AG09309 (cell line): ENCODE data around the gene DGKZ.

ENCODE experiments used
- DNase-seq: peaks from one replicate; pipeline ENCODE4 v3.0.0-alpha.2; 2010; ENCODE audit warnings: low read depth
- H3K4me3 ChIP-seq: 2 replicates; pipeline ENCODE4 v1.5.1; 2011; ENCODE audit warnings: mild to moderate bottlenecking, low read depth, low read length, moderate library complexity; ENCODE audit not compliant: control insufficient read depth
- CTCF ChIP-seq: IDR thresholded peaks from 2 replicates; pipeline ENCODE4 v1.5.1; 2011; ENCODE audit warnings: mild to moderate bottlenecking, low read depth, low read length, inconsistent platforms; ENCODE audit not compliant: insufficient read depth, control insufficient read depth; ENCODE audit errors: missing control alignments

The DGKZ gene

GRCh38 chr11:46421257-46421880 is 74.1 kb downstream of the DGKZ start:
- no peak for DNase-seq
- H3K4me3 ChIP-seq: no peak overlapping the region
- no peak for TF ChIP-seq CTCF

DNA sequence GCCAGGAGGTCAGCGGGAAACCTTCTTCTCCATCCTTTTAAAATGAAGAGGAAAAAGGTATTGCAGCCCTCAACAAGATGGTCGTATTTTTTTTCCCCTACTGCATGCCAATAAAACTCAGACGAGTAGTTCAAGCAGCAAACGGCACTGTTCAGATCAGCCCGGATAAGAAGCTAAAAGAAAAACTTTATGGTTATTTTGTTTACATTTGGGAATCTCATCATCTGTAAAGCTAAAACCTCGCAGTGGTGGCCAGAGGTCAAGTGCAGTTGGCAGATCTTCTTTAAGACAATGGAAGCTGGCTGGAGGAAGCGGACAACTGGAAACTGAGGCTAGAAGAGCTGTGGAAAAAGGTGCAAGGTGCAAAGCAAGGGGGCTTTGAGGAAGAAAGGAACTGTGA is 75.3 kb downstream of the DGKZ start:
- H3K4me3 ChIP-seq: no peak overlapping the region
- DNase-seq: no peak
- no peak for TF ChIP-seq CTCF

DNA sequence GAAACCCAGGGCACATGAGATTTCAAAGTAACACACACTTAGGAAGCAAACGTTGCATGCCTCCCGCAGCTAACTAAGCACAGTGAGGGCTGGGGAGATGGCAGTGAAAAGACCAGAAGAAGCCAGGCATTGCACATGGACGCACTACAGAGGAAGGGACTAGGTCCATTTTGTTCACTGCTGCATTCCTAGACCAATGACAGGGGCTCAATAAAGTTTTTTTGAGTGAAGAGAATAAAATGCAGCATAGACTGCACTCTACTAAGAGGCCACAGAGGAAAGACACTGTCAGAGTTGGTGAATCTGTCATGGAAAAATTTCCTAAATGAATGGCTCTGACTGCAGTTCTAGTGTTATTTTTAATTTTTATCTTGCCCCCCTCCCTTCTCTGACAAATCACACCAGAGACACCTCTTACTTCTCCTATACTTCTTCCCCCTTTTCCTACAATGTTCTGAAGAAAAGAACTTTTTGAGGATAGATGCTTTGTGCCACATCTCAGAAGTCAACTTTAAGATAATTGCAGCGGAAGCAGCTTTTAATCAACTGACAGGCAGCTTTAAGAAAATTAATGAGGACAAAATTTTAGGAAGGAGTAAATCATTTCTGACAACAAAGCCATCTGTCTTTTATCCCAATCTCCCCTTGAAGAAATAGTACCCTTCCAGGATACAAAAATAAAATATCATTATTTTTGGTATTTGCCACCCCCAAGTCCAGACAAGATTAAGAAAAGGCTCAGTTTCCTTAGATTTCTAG is 79.1 kb downstream of the DGKZ start:
- H3K4me3 ChIP-seq: no peak overlapping the region
- no peak for DNase-seq
- no peak for TF ChIP-seq CTCF

- no peak for DNase-seq
- no peak for TF ChIP-seq CTCF
- no peak overlapping the region for H3K4me3 ChIP-seq
Observed at GRCh38 chr11:46427364-46427763, 80.1 kb downstream of the DGKZ start.

- TF ChIP-seq CTCF: no peak
- DNase-seq: no peak
- no peak overlapping the region for H3K4me3 ChIP-seq
Observed at GRCh38 chr11:46429717-46430116, 82.5 kb downstream of the DGKZ start.
